BLaER1 (cell line): ENCODE measurements around the gene BMX.

Experiments
- H3K27ac ChIP-seq: shearing (Covaris generic); formaldehyde crosslinking; 2 replicates; pipeline ENCODE4 v1.8.1; 2022
- H3K27me3 ChIP-seq: shearing (Covaris generic); formaldehyde crosslinking; 2 replicates; pipeline ENCODE4 v1.8.1; 2022
- H3K36me3 ChIP-seq: shearing (Covaris generic); formaldehyde crosslinking; 2 replicates; pipeline ENCODE4 v1.8.1; 2022
- H3K4me1 ChIP-seq: shearing (Covaris generic); formaldehyde crosslinking; 2 replicates; pipeline ENCODE4 v1.8.1; 2022
- H3K4me2 ChIP-seq: shearing (Covaris generic); formaldehyde crosslinking; 2 replicates; pipeline ENCODE4 v1.8.1; 2022
- H3K4me3 ChIP-seq: shearing (Covaris generic); formaldehyde crosslinking; 2 replicates; pipeline ENCODE4 v1.8.1; 2022
- H3K9ac ChIP-seq: shearing (Covaris generic); formaldehyde crosslinking; 2 replicates; pipeline ENCODE4 v1.8.1; 2022
- H3K9me3 ChIP-seq: shearing (Covaris generic); formaldehyde crosslinking; 2 replicates; pipeline ENCODE4 v1.8.1; 2022
- H4K20me1 ChIP-seq: shearing (Covaris generic); formaldehyde crosslinking; 2 replicates; pipeline ENCODE4 v1.8.1; 2022
- Cebpa-rat ChIP-seq: shearing (Covaris generic); IDR thresholded peaks from 2 replicates; pipeline ENCODE4 v1.8.1; 2022

Gene BMX

DNA sequence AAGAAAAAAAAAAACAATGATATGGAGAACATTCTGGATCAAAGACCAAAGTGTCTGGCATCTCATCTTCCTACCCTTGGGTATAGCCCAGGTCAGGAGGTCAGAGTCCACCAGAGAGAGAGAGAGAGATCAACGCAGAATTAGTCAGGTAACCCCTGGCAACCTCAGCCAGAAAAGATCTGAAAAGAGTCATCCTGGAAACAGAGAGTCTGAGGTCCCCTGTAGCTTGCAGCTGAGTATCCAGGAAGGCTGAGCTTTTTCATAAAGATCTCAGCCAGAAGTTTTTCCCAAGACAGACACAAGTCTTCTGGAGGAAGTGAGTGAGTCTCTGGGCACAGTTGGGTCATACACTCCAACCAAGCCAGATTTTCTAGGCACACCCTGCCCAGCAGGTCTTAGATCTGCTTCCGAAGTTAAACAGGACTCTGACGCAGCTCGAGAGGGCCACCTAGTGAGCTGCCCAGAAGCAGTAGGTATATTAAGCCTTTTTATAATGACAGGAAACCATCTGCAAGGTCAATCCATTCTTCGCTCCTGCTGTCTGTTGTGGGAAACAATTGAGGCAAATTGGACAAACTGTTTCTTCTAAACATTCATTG lies 64.5 kb downstream of the BMX start:
- peaks cover 20% of the 10 kb centered on the region; the same call in 1 of the 2 replicates for H4K20me1 ChIP-seq
- no peak overlapping the region for H3K27ac ChIP-seq
- no peaks in the 10 kb centered on the region for H3K36me3 ChIP-seq
- H3K9ac ChIP-seq: no peak overlapping the region
- no peak overlapping the region for H3K4me3 ChIP-seq
- peaks cover 93% of the 10 kb centered on the region for H3K27me3 ChIP-seq
- TF ChIP-seq Cebpa-rat: no peak
- no peaks in the 10 kb centered on the region for H3K9me3 ChIP-seq
- H3K4me2 ChIP-seq: no peak overlapping the region
- H3K4me1 ChIP-seq: no peaks in the 10 kb centered on the region

DNA sequence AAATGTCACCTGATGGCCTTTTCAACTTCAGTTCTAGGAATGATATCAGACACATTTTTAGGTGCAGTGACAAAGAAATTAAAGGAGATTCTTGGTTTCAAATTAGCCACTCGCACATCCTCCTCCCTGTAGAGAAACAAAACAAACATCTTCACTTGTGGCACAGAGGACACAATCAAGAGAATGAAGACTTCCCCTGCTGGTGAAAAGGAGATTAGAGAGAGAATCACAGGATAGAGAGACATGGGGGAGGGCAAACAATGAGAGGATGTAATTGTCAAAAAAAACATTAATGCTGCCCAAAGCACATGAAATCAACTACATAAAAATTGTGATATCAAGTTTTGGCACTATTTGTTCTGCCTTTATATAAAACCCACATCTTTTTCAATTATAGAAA lies 65.6 kb downstream of the BMX start:
- Histone ChIP-seq H3K27ac (no peak overlapping the region), H3K9me3 (no peaks in the 10 kb centered on the region), H3K4me2 (no peak overlapping the region), H3K27me3 (peaks cover 91% of the 10 kb centered on the region), H3K36me3 (no peaks in the 10 kb centered on the region), H4K20me1 (peaks cover 20% of the 10 kb centered on the region; the same call in 1 of the 2 replicates), H3K4me1 (no peaks in the 10 kb centered on the region), H3K9ac (no peak overlapping the region), H3K4me3 (no peak overlapping the region)
- TF ChIP-seq Cebpa-rat: no peak

DNA sequence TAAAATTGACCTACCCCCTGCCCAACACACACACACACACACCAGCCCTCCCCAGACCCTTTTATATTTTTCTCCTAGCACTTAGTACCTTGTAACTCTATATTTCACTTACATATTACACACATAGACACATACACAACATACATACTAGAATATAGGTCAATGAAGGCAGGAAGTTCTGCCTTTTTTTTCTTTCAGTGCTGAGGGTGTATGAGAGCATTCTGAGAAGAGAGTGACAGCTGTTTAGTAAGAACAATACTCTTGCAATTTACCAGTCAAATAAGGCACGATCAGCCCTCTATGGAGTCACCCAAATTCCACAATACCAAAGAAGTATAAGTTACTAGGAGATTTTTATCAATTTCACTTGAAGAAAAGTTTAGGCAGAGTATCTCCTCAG lies 66.7 kb downstream of the BMX start:
- no peak overlapping the region for H3K9ac ChIP-seq
- H3K27me3 ChIP-seq: peaks cover 93% of the 10 kb centered on the region
- H3K36me3 ChIP-seq: no peaks in the 10 kb centered on the region
- H3K27ac ChIP-seq: no peak overlapping the region
- peaks cover 27% of the 10 kb centered on the region; the same call in 1 of the 2 replicates for H4K20me1 ChIP-seq
- H3K9me3 ChIP-seq: no peaks in the 10 kb centered on the region
- H3K4me2 ChIP-seq: no peak overlapping the region
- no peaks in the 10 kb centered on the region for H3K4me1 ChIP-seq
- H3K4me3 ChIP-seq: no peak overlapping the region
- no peak for TF ChIP-seq Cebpa-rat

DNA sequence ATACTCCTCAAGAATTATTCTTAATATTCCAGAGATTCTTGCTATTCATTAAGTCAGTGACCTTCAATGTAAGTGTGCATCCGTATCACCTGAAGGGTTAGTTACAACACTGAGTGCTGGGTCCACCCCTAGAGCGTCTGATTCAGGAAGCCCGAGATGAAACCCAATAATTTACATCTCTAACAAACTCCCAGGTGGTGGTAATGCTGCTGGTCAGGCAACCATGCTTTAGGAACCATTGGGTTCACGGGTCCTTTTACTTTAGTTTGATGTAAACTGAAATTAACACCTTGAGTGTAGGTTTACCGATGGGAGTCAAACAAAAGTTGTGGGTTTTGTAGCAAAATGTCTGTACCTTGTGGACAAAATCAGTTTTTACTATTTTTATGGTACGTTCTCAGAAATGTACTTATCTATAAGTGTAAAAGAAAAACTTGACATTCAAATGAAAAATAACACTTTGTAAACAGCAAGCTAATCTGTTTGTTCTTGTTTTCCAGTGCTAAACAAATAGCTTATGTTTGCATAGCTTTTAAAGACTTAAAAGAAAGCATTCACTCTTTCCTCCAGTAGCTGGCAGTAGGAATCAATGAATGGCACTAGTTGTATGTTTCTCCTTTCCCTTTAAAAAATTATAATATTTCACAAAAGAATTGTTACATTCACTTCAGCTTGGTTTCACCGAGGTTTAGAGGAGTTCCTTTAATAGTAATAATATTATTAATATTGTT lies 67.4 kb downstream of the BMX start:
- H4K20me1 ChIP-seq: peaks cover 27% of the 10 kb centered on the region; the same call in 1 of the 2 replicates
- H3K9me3 ChIP-seq: no peaks in the 10 kb centered on the region
- H3K4me2 ChIP-seq: no peak overlapping the region
- no peak overlapping the region for H3K9ac ChIP-seq
- no peaks in the 10 kb centered on the region for H3K36me3 ChIP-seq
- H3K27ac ChIP-seq: no peak overlapping the region
- no peak overlapping the region for H3K4me3 ChIP-seq
- peaks cover 97% of the 10 kb centered on the region for H3K27me3 ChIP-seq
- H3K4me1 ChIP-seq: no peaks in the 10 kb centered on the region
- no peak for TF ChIP-seq Cebpa-rat

DNA sequence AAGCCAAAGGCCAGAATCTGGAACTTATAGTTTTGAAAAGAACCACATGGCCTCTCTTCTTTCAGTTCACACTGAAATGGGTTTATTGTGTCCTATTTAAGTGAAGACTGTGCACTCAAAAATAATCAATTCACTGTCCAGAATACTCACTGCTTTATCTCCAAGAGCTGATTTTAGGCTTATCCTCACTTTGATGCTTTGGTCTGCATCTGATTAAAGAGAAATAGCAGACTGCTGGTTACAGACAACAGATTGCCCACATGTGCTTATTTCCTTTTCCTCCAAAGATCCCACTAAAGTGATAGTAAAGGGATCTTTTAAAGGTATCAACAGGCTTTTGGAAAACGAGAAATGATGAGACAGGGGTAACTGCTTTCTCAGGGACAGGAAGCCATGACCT lies 69.5 kb downstream of the BMX start:
- Histone ChIP-seq H4K20me1 (peaks cover 14% of the 10 kb centered on the region; the same call in 1 of the 2 replicates), H3K9me3 (no peaks in the 10 kb centered on the region), H3K9ac (no peak overlapping the region), H3K4me1 (no peaks in the 10 kb centered on the region), H3K36me3 (no peaks in the 10 kb centered on the region), H3K4me2 (no peak overlapping the region), H3K4me3 (no peak overlapping the region), H3K27ac (no peak overlapping the region), H3K27me3 (peaks cover 96% of the 10 kb centered on the region)
- TF ChIP-seq Cebpa-rat: no peak

DNA sequence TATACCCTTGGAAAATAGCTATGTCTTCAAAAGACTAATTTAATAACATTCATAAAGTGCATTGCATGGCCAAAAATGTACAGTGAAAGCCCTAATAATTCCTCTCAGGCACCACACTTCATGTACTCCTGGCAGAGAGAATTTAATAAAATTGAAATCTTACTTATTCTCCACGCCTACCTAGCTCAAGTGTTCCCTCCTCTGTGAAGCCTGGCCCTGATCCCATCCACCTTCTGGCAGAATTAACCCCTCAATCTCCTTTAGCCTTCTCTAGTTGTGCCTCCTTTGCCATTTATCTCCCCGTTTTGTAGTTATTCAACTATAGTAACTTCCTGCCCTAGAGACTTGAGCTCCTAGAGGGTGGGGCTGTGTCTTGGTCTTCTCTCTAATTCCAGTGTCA lies 73.4 kb downstream of the BMX start:
- no peak overlapping the region for H3K4me3 ChIP-seq
- no peaks in the 10 kb centered on the region for H3K4me1 ChIP-seq
- H3K36me3 ChIP-seq: no peaks in the 10 kb centered on the region

DNA sequence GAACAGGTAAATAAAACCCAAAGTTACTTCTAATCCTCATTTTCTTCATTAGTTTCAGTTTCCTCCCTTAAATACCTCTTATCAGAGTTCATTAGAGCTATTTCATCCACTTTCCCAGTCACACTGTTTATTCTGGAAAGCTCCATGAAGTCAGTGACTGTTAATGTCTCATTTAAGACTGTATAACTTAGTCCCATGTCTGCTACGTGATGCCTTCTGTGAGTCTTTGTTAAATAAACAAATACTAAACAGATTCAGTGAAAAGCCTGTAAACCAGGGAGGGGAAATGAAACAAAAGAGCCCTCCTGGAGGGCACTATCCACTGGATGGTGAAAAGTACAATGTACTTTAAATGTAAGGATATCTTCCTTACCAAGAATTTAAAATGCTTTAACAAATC lies 75.4 kb downstream of the BMX start:
- TF ChIP-seq Cebpa-rat: no peak
- no peaks in the 10 kb centered on the region for H3K4me1 ChIP-seq
- H3K27me3 ChIP-seq: peaks cover 97% of the 10 kb centered on the region
- no peak overlapping the region for H3K4me3 ChIP-seq
- no peak overlapping the region for H3K9ac ChIP-seq
- H3K27ac ChIP-seq: no peak overlapping the region
- H3K36me3 ChIP-seq: no peaks in the 10 kb centered on the region
- H4K20me1 ChIP-seq: peaks cover 7% of the 10 kb centered on the region; the same call in 1 of the 2 replicates
- H3K9me3 ChIP-seq: no peaks in the 10 kb centered on the region
- no peak overlapping the region for H3K4me2 ChIP-seq

More for the DNA sequence above, 73.4 kb downstream of the BMX start:
- no peak overlapping the region for H3K9ac ChIP-seq
- TF ChIP-seq Cebpa-rat: no peak
- peaks cover 96% of the 10 kb centered on the region for H3K27me3 ChIP-seq
- H3K27ac ChIP-seq: no peak overlapping the region
- no peak overlapping the region for H3K4me2 ChIP-seq
- no peaks in the 10 kb centered on the region for H3K9me3 ChIP-seq
- peaks cover 7% of the 10 kb centered on the region; the same call in 1 of the 2 replicates for H4K20me1 ChIP-seq

DNA sequence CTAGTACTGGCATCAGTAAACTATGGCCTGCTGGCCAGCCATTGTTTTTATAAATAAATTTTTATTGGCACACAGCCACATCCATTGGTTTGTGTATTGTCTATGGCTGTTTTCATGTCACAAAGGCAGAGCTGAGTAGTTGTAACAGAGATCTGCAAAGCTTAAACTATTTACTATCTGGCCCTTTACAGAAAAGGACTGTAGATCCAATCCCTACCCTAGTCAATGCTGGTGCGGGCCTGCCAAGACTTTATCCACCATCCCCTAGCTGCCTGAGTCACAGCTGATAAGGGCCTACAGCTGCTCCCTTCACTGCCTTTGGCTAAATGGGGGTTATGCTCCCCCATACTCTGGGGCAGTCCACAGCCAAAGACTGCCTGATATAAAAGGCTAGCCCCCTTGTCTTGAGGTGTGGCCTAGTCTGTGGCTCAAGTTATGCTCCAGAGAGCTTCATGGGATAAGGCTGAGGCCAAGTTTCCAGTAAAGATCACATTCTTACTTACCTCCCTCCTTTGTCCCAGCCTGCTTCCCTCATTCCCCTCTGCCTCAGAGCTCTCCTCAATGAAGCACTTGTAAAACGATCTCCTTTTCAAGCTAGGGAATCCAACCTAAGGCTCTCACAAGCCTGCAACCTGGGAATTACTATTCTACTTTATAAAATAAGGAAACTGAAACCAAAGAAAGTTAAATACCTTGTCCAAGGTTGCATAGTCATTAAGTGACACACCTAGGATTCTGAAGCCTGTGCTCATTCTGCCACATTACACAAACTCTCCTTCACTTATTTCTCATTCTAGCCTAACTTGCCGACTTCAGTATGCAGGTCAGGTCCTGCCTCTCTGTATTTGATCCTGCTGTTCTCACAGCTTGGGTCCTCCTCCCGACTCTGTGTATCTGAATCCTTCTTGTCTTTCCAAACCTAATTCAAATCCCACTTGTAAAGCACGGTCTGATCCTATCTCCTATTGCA lies 79.5 kb downstream of the BMX start:
- peaks cover 94% of the 10 kb centered on the region for H3K27me3 ChIP-seq
- no peaks in the 10 kb centered on the region; the same call in 1 of the 2 replicates for H4K20me1 ChIP-seq
- H3K36me3 ChIP-seq: no peaks in the 10 kb centered on the region
- H3K4me2 ChIP-seq: no peak overlapping the region
- H3K4me1 ChIP-seq: no peaks in the 10 kb centered on the region
- no peak overlapping the region for H3K27ac ChIP-seq
- H3K9me3 ChIP-seq: 0 out of 2 replicates have a peak, but pooled peaks cover 4% of the 10 kb centered on the region
- no peak for TF ChIP-seq Cebpa-rat
- H3K9ac ChIP-seq: no peak overlapping the region
- H3K4me3 ChIP-seq: no peak overlapping the region

DNA sequence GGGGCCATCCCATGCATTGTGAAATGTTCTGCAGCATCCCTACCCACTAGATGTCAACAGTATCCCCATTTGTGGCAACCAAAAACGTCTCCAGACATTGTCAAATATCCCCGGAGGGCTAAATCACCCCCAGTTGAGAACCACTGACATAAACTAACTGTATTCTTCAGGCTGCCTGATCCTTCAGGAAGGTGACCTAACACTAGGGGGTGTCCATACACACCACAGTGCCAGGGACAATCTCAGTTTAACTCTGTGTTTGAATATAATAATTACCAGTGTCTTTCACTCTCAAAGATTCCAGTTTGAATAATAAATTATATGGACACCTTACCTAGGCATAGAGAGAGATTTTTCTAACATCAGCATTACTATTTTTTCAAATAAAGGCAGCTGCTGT lies 93.8 kb downstream of the BMX start:
- TF ChIP-seq Cebpa-rat: no peak
- Histone ChIP-seq H3K27ac (no peak overlapping the region), H3K9me3 (no peaks in the 10 kb centered on the region), H3K4me1 (no peaks in the 10 kb centered on the region), H3K4me2 (no peak overlapping the region), H3K9ac (no peak overlapping the region), H3K4me3 (no peak overlapping the region), H4K20me1 (peaks cover 14% of the 10 kb centered on the region; the same call in 1 of the 2 replicates), H3K36me3 (no peaks in the 10 kb centered on the region), H3K27me3 (peaks cover 98% of the 10 kb centered on the region)
